B cell (primary cell): ENCODE data around the gene COL17A1. TPM values are rescaled to one million over a fixed set of nuclear protein-coding genes. Genes with fewer than 3 reads are reported as not detected.

ENCODE experiments used
- ATAC-seq: fragments of 200-7000 bp; cut with Tn5 transposase; one replicate; pipeline ENCODE4 v1.10.0; 2021; ENCODE audit warnings: low read depth, mild to moderate bottlenecking, moderate number of reproducible peaks, moderate library complexity
- CTCF ChIA-PET: fragments of 350-600 bp; sonication (Branson Sonifier 250); formaldehyde crosslinking; loops from one replicate; lab custom pipeline; 2021; ENCODE audit warnings: antibody characterized with exemption, inconsistent platforms; lab: Charles Lee
- POLR2A ChIA-PET: fragments of 350-600 bp; sonication (Branson Sonifier 250); formaldehyde crosslinking; loops from one replicate; lab custom pipeline; 2021; ENCODE audit warnings: antibody characterized with exemption; lab: Charles Lee
- DNase-seq: peaks from one replicate; pipeline ENCODE4 v3.0.0; 2013
- H2AFZ ChIP-seq: 2 replicates; pipeline ENCODE4 v1.6.1; 2012; ENCODE audit warnings: mild to moderate bottlenecking, low read depth, low read length; ENCODE audit not compliant: insufficient read depth, poor library complexity, severe bottlenecking
- H3K27ac ChIP-seq, 2 donors: 1 replicate in 1 of 2; 2 replicates in 1 of 2; pipeline ENCODE4 v1.5.1; 2012 to 2013; ENCODE audit warnings: low read length in 2 of 2, mild to moderate bottlenecking in 2 of 2, moderate library complexity in 1 of 2
- H3K27me3 ChIP-seq, 4 experiments: fragments of 200-600 bp in 1 of 4; sonication (generic) in 1 of 4; replicated peaks in 1 of 4; 1 replicate in 2 of 4; 2 replicates in 2 of 4; pipeline versions ENCODE4 v1.6.1 to v1.7.0; 2013 to 2016; ENCODE audit warnings: low read length in 3 of 4, mild to moderate bottlenecking in 2 of 4, mixed read lengths in 1 of 4, moderate library complexity in 1 of 4; ENCODE audit not compliant: insufficient read depth in 4 of 4, control insufficient read depth in 3 of 4; ENCODE audit errors: control extremely low read depth in 1 of 4
- H3K36me3 ChIP-seq, 2 experiments: replicated peaks in 1 of 2; 1 replicate in 1 of 2; 2 replicates in 1 of 2; pipeline versions ENCODE4 v1.6.1 to v1.7.1; 2013; ENCODE audit warnings: low read length in 1 of 2; ENCODE audit not compliant: insufficient read depth in 2 of 2, control insufficient read depth in 1 of 2; ENCODE audit errors: control extremely low read depth in 1 of 2, extremely low read depth in 1 of 2
- H3K4me1 ChIP-seq, 2 donors: fragments of 200-600 bp in 1 of 2; sonication (generic) in 1 of 2; 1 replicate in 1 of 2; 2 replicates in 1 of 2; pipeline versions ENCODE4 v1.5.1 to v1.6.1; 2013 to 2017; ENCODE audit warnings: low read length in 2 of 2; ENCODE audit not compliant: control insufficient read depth in 2 of 2, insufficient read depth in 2 of 2
- H3K4me2 ChIP-seq: replicated peaks from 2 replicates; pipeline ENCODE3; 2012; ENCODE audit warnings: mild to moderate bottlenecking, low read depth, low read length; ENCODE audit not compliant: poor library complexity, severe bottlenecking
- H3K4me3 ChIP-seq, 5 experiments: fragments of 200-600 bp in 1 of 5; sonication (generic) in 1 of 5; 1 replicate in 3 of 5; 2 replicates in 2 of 5; pipeline versions ENCODE4 v1.5.1 to v1.7.0; 2011 to 2016; ENCODE audit warnings: low read length in 4 of 5, mild to moderate bottlenecking in 4 of 5, low read depth in 2 of 5, control low read depth in 1 of 5, moderate library complexity in 1 of 5; ENCODE audit not compliant: insufficient read depth in 1 of 5; ENCODE audit errors: control extremely low read depth in 1 of 5, extremely low read depth in 1 of 5
- H3K79me2 ChIP-seq: fragments of 200-600 bp; sonication (generic); one replicate; pipeline ENCODE4 v1.6.0; 2016; ENCODE audit warnings: low read length; ENCODE audit not compliant: control insufficient read depth, insufficient read depth
- H3K9ac ChIP-seq: fragments of 200-600 bp; sonication (generic); 2 replicates; pipeline ENCODE4 v1.6.1; 2017; ENCODE audit warnings: mild to moderate bottlenecking, low read length, moderate library complexity
- H3K9me3 ChIP-seq, 3 donors: one replicate each; pipeline versions ENCODE4 v1.6.1 to v1.7.1; 2013; ENCODE audit warnings: low read length in 2 of 3; ENCODE audit not compliant: control insufficient read depth in 2 of 3, insufficient read depth in 1 of 3; ENCODE audit errors: control extremely low read depth in 1 of 3
- H4K20me1 ChIP-seq: 2 replicates; pipeline ENCODE4 v1.6.0; 2012; ENCODE audit warnings: mild to moderate bottlenecking, low read length; ENCODE audit not compliant: insufficient read depth, control insufficient read depth, poor library complexity, severe bottlenecking
- H3K27ac Mint-ChIP-seq: one replicate; pipeline ENCODE4 v1.8.0; 2021; ENCODE audit warnings: mixed read lengths
- H3K27me3 Mint-ChIP-seq: one replicate; pipeline ENCODE4 v1.8.0; 2021; ENCODE audit warnings: mixed read lengths
- H3K4me1 Mint-ChIP-seq: one replicate; pipeline ENCODE4 v1.8.0; 2021; ENCODE audit warnings: mixed read lengths
- H3K4me3 Mint-ChIP-seq: one replicate; pipeline ENCODE4 v1.8.0; 2021; ENCODE audit warnings: mixed read lengths
- H3K9me3 Mint-ChIP-seq: one replicate; pipeline ENCODE4 v1.8.0; 2022; ENCODE audit warnings: mixed read lengths; ENCODE audit not compliant: insufficient read depth
- CTCF ChIP-seq: fragments of 200-600 bp; IDR thresholded peaks from one replicate; pipeline ENCODE4 v1.8.0; 2022; ENCODE audit warnings: antibody characterized with exemption, mild to moderate bottlenecking
- EZH2 ChIP-seq: IDR thresholded peaks from 2 replicates; pipeline ENCODE4 v1.6.1; 2012; ENCODE audit warnings: borderline replicate concordance, low read depth, mild to moderate bottlenecking, moderate library complexity, low read length; ENCODE audit not compliant: insufficient read depth, poor library complexity, severe bottlenecking
- WGBS: methylation state at CpG from one replicate; pipeline ENCODE4 v1.1.5; 2013; ENCODE audit warnings: missing lambda C conversion rate; ENCODE audit not compliant: insufficient coverage; 5-methylcytosine and 5-hydroxymethylcytosine counted together
- intact Hi-C: fragments of 100-400 bp; cut with micrococcal nuclease; formaldehyde crosslinking; loops from one replicate; pipeline ENCODE4 v1.10.0; 2022
- polyA plus RNA-seq: library from polyadenylated mRNA; depleted of rRNA; stranded (reverse); fragments of >200 nt; gene quantifications from 2 replicates; pipeline ENCODE4 v1.2.3, GENCODE V29; 2012
- total RNA-seq, 2 donors: library from RNA; stranded (reverse); fragments of 120-200 nt in 1 of 2; gene quantifications; 1 replicate in 1 of 2; 2 replicates in 1 of 2; pipeline versions ENCODE4 v1.2.3 to v1.2.4, GENCODE V29; 2013 to 2022

Gene COL17A1
- total and polyA plus RNA-seq, 2 donors (not counting 1 experiment from before 2014, with no cell fraction given) = not detected

- ATAC-seq = no peak
- H3K9me3 ChIP-seq = no peaks in the 10 kb centered on the region
- H3K9ac ChIP-seq = no peak overlapping the region
- no peaks in the 10 kb centered on the region for H3K36me3 ChIP-seq
- H3K4me1 ChIP-seq = no peaks in the 10 kb centered on the region
- H3K27me3 Mint-ChIP-seq = no peaks in the 10 kb centered on the region
- no peaks in the 10 kb centered on the region for H3K27me3 ChIP-seq
- WGBS = 87% methylated on average over 16 of the region's 16 CpGs
- no peaks in the 10 kb centered on the region for H3K4me1 Mint-ChIP-seq
- no peaks in the 10 kb centered on the region for H4K20me1 ChIP-seq
- H3K79me2 ChIP-seq = no peaks in the 10 kb centered on the region
- H3K9me3 Mint-ChIP-seq = no peaks in the 10 kb centered on the region
- H3K4me2 ChIP-seq = no peak overlapping the region
- no peak overlapping the region for H3K27ac ChIP-seq
- intact Hi-C loops = no loop called here
- ChIA-PET CTCF (interaction anchor here (0.7 to 1.4 kb wide), 4 partner anchors 8 to 144 kb away, joined by 3 to 4 read pairs (median 3); partner anchors contain the start of gene SFR1), POLR2A (no interaction called here)
- H3K27ac Mint-ChIP-seq = no peak overlapping the region
- no peak for TF ChIP-seq EZH2
- TF ChIP-seq CTCF = no peak
- H3K4me3 Mint-ChIP-seq = no peak overlapping the region
- H2AFZ ChIP-seq = no peak overlapping the region
- no peak for DNase-seq
- H3K4me3 ChIP-seq = no peak overlapping the region
These were observed 48.3 kb downstream of the COL17A1 start for GRCh38 chr10:104037261-104037951.

- Histone ChIP-seq H3K36me3 (no peaks in the 10 kb centered on the region), H3K9me3 (no peaks in the 10 kb centered on the region), H3K9ac (no peak overlapping the region), H4K20me1 (no peaks in the 10 kb centered on the region), H3K4me3 (no peak overlapping the region), H3K27me3 (no peaks in the 10 kb centered on the region), H3K79me2 (no peaks in the 10 kb centered on the region), H2AFZ (no peak overlapping the region), H3K4me1 (no peaks in the 10 kb centered on the region), H3K4me2 (no peak overlapping the region), H3K27ac (no peak overlapping the region)
- Mint-ChIP-seq H3K9me3 (no peaks in the 10 kb centered on the region), H3K27me3 (no peaks in the 10 kb centered on the region), H3K4me3 (no peak overlapping the region), H3K27ac (no peak overlapping the region), H3K4me1 (no peaks in the 10 kb centered on the region)
- TF ChIP-seq CTCF (no peak), EZH2 (no peak)
- CTCF ChIA-PET = interaction anchor here (0.7 kb wide), 2 partner anchors 8 to 144 kb away, joined by 3 to 4 read pairs; no protein-coding TSS in a partner anchor
- 85% methylated on average over 15 of the region's 21 CpGs for WGBS
- ATAC-seq = no peak
- POLR2A ChIA-PET = no interaction called here
- intact Hi-C loops = no loop called here
- DNase-seq = no peak
These were observed 49.0 kb downstream of the COL17A1 start for GRCh38 chr10:104036518-104037260.
